Measurements from ENCODE around the gene GRB10. TPM values are rescaled to one million over a fixed set of nuclear protein-coding genes. Genes with fewer than 3 reads are reported as not detected.

GRB10 gene
- 92.6 and 97.0 TPM in 2 replicates for total RNA-seq (2021; fragmentation: NEBNext Ultra II Directional; extraction: Animal tissue kit (Norgen Biotek cat#: 25700))
- polyA plus RNA-seq (2011; rRNA removed) = 35.7 TPM in 2 replicates
- polyA plus RNA-seq (2011; cell fraction: cytosol; rRNA removed) = 32.1 TPM
- polyA plus RNA-seq (2011; cell fraction: nucleus; rRNA removed) = 65.7 TPM
- 66.8 to 75.8 TPM (median 74.0 TPM) in 4 replicates for polyA plus RNA-seq (2012, experiment 1 of 2)
- polyA plus RNA-seq (2012, experiment 2 of 2) = 36.3 TPM
- 32.9 TPM for polyA plus RNA-seq (2013, experiment 1 of 2)
- 33.9 TPM for polyA plus RNA-seq (2013, experiment 2 of 2)
- polyA minus RNA-seq (2011; rRNA and poly(A)+ RNA removed) = 74.5 and 77.8 TPM in 2 replicates
- polyA minus RNA-seq (2011; cell fraction: cytosol; rRNA and poly(A)+ RNA removed) = 60.0 TPM
- polyA minus RNA-seq (2011; cell fraction: nucleus; rRNA and poly(A)+ RNA removed) = 111 TPM
- long read RNA-seq, experiment 1, full-length matches to known transcripts = 5 of 77 reads
- long read RNA-seq, experiment 1, partial matches to known transcripts = 23 of 77 reads
- long read RNA-seq, experiment 1, other reads (novel, unspliced or antisense) = 49 of 77 reads
- long read RNA-seq, experiment 2, partial matches to known transcripts = 1 of 8 reads
- long read RNA-seq, experiment 2, other reads (novel, unspliced or antisense) = 7 of 8 reads

DNA sequence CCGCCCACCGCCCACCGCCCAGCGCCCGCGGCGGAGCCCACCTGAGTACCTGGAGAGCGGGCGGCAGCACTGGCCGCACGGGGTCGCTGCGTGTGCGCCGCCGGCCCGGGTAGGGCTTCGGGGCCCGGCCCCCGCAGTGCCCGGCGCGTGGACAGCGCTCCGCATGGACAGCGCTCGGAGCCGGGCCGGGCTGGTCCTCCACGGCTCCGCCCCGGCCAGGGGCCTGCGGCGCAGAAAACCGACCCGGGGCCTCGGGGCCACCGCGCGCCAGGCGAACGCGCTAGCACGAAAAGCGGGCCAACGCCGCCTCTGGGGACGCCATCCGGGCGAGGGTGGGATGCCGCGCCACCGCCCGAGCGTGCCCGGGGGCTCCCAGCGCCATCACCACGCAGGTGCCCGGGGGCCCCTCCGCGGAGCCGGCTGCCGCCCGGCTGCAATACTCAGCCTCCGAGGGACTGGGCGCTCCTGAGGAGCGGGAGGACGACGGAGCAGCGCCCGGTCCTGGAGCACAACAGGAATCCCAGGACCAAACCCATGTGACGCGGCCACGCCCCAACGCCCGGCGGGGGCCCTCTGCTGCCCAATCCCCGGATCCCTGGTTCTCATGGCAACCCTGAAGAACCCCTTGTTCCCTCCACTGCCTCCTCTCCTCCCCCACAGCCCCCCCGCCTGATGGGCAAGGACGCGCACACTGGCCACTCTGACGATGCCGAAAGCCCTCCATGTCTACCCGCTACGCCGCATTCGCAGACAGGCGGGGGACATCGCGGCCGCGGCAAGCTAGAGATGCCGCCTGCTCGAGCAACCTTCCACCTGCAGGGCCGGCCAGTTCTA, at the start of gene GRB10:
Gene GRB10, minus strand, starts transcription at position 522 of the 834 bp plus-strand sequence. CDS start 50,574 bp downstream, outside the sequence.
- H3K4me1 ChIP-seq (replicated peaks in 1 of 4; ENCODE audit: control insufficient read depth in 3 of 4, insufficient read depth in 4 of 4, low read length in 3 of 4) = peaks cover 11 to 15% (median 13%) of the 10 kb centered on the region in 4 experiments; a peak in 6 of 7 replicates
- no peak within 1 kb of the TSS for H2AFZ ChIP-seq (ENCODE audit: low read length)
- 0 out of 2 replicates have a peak within 1 kb of the TSS, but pooled peaks have one; percentile 38 for H3K27ac ChIP-seq (ENCODE audit: low read depth, low read length)
- H4K8ac ChIP-seq (ENCODE audit: extremely low read depth, insufficient read depth, low read length) = 0 out of 2 replicates have a peak within 1 kb of the TSS, but pooled peaks have one; percentile 20
- peak within 1 kb of the TSS; percentile 61 for H3K4ac ChIP-seq (replicated peaks; ENCODE audit: insufficient read length, low read depth, low read length)
- H2BK15ac ChIP-seq (ENCODE audit: low read length) = no peak within 1 kb of the TSS; the same call in 1 of the 2 replicates
- H3K4me2 ChIP-seq (ENCODE audit: insufficient read depth in 1 of 2, low read depth in 2 of 2, low read length in 2 of 2) = peak within 1 kb of the TSS; percentile 64
- H2BK12ac ChIP-seq (ENCODE audit: low read depth, low read length) = 0 out of 2 replicates have a peak within 1 kb of the TSS, but pooled peaks have one; percentile 55
- FAIRE-seq = no peak
- H3K23me2 ChIP-seq (ENCODE audit: low read depth, low read length) = peaks cover 7% of the 10 kb centered on the region; the same call in 1 of the 2 replicates
- peak in 1 of 2 experiments; percentile 83 for DNase-seq (ENCODE audit: low read depth in 1 of 2, low spot score in 2 of 2)
- peaks cover 22 to 95% of the 10 kb centered on the region in 2 experiments for H3K79me2 ChIP-seq (ENCODE audit: control insufficient read depth in 1 of 2, insufficient read depth in 2 of 2, low read length in 2 of 2)
- no peak within 1 kb of the TSS for H3K56ac ChIP-seq (replicated peaks; ENCODE audit: insufficient read length, low read depth, low read length)
- H3K79me1 ChIP-seq (ENCODE audit: low read depth, low read length) = peaks cover 26% of the 10 kb centered on the region
- H3K9me3 ChIP-seq (ENCODE audit: insufficient read depth in 2 of 2, low read depth in 1 of 2, low read length in 1 of 2) = peaks cover 0 to 3% of the 10 kb centered on the region in 2 experiments; a peak in 1 of 4 replicates
- H4K5ac ChIP-seq (ENCODE audit: insufficient read length, low read depth, low read length) = no peak within 1 kb of the TSS
- H4K91ac ChIP-seq (replicated peaks; ENCODE audit: insufficient read length, low read length) = peak within 1 kb of the TSS; percentile 52
- H3K14ac ChIP-seq (ENCODE audit: insufficient read length) = no peak within 1 kb of the TSS
- ChIA-PET POLR2A (ENCODE audit: partially characterized antibody) (interaction anchor here (2.5 kb wide), 1 partner anchor 8 kb away, joined by 11 read pairs; no protein-coding TSS in a partner anchor), CTCF (ENCODE audit: partially characterized antibody) (interaction anchor here (1.6 to 1.7 kb wide), 3 partner anchors 19 to 285 kb away, joined by 3 to 4 read pairs (median 3); no protein-coding TSS in a partner anchor)
- H3K9ac ChIP-seq (replicated peaks in 1 of 4; ENCODE audit: extremely low read depth in 1 of 4, low read depth in 3 of 4, low read length in 3 of 4) = peak within 1 kb of the TSS in 2 of 4 experiments; percentile 8 to 19; a peak in 2 of 7 replicates
- H2AK5ac ChIP-seq (ENCODE audit: low read depth, low read length) = 0 out of 2 replicates have a peak within 1 kb of the TSS, but pooled peaks have one; percentile 41
- H2BK20ac ChIP-seq (ENCODE audit: low read length) = no peak within 1 kb of the TSS
- H3K23ac ChIP-seq (ENCODE audit: insufficient read length) = no peak within 1 kb of the TSS
- peak within 1 kb of the TSS; percentile 0; the same call in 1 of the 2 replicates for H2BK5ac ChIP-seq (ENCODE audit: low read depth, low read length)
- peak within 1 kb of the TSS; percentile 38 to 63 (median 55) for H3K4me3 ChIP-seq (ENCODE audit: extremely low read depth in 1 of 4, insufficient read depth in 2 of 4, low read depth in 3 of 4, low read length in 4 of 4)
- H4K20me1 ChIP-seq (replicated peaks in 1 of 2; ENCODE audit: control insufficient read depth in 1 of 2, insufficient read depth in 2 of 2, low read length in 2 of 2) = peaks cover 2 to 35% of the 10 kb centered on the region in 2 experiments
- H3K18ac ChIP-seq (ENCODE audit: extremely low read depth, low read length) = peak within 1 kb of the TSS; percentile 60; the same call in 1 of the 2 replicates
- 62% methylated on average over 49 of the region's 95 CpGs; no CpG with 5 or more reads in 1 of the 2 experiments for WGBS, 2 experiments (ENCODE audit: extremely low coverage in 1 of 2, insufficient coverage in 1 of 2, insufficient read length in 1 of 2, insufficient replicate concordance in 2 of 2, low coverage in 1 of 2, low lambda C conversion rate in 2 of 2, missing lambda C conversion rate in 1 of 2)
- no peaks in the 10 kb centered on the region for H3K36me3 ChIP-seq (ENCODE audit: control insufficient read depth in 2 of 4, insufficient read depth in 4 of 4, low read length in 3 of 4)
- H2BK120ac ChIP-seq (replicated peaks; ENCODE audit: low read depth, low read length) = peak within 1 kb of the TSS; percentile 10
- no peaks in the 10 kb centered on the region; a peak in 1 of 7 replicates for H3K27me3 ChIP-seq (replicated peaks in 1 of 4; ENCODE audit: control insufficient read depth in 3 of 4, extremely low read depth in 1 of 4, insufficient read depth in 3 of 4, low read length in 3 of 4)
- TF ChIP-seq BACH1 (IDR thresholded peaks at IDR 0.05; ENCODE audit: low read length) = no peak
- TF ChIP-seq KDM4A (IDR thresholded peaks at IDR 0.05; ENCODE audit: low read depth, low read length, severe bottlenecking) = peak; percentile 64
- TF ChIP-seq, protein P1, sequence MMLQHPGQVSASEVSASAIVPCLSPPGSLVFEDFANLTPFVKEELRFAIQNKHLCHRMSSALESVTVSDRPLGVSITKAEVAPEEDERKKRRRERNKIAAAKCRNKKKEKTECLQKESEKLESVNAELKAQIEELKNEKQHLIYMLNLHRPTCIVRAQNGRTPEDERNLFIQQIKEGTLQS (IDR thresholded peaks at IDR 0.05; ENCODE audit: insufficient read depth, low read depth, low read length) = no peak
- no peak for TF ChIP-seq SIRT6 (IDR thresholded peaks at IDR 0.05; ENCODE audit: low read length)
- no peak for TF ChIP-seq CBX5 (IDR thresholded peaks at IDR 0.05; ENCODE audit: low read depth, low read length)
- no peak for TF ChIP-seq RXRA (IDR thresholded peaks at IDR 0.05; ENCODE audit: insufficient read depth, low read depth, low read length)
- no peak for TF ChIP-seq CHD1 (IDR thresholded peaks at IDR 0.05; ENCODE audit: low read depth, low read length)

All from H1 (cell line).